IPS-NIHi7 (cell line): ENCODE measurements around the gene LRCH1.

Experiments used
- DNase-seq: peaks from one replicate; pipeline ENCODE4 v3.0.0; 2012; ENCODE audit warnings: mixed read lengths; ENCODE audit errors: extremely low spot score

The LRCH1 gene

GRCh38 chr13:46799139-46799538, 246.2 kb downstream of the LRCH1 start:
- no peak for DNase-seq

- no peak for DNase-seq
These were observed 248.9 kb downstream of the LRCH1 start for GRCh38 chr13:46801858-46802257.
